PC-3 (cell line): ENCODE measurements around the gene ELOVL3.

ENCODE experiments used
- EZH2phosphoT487 ChIP-seq: fragments of 300-600 bp; sonication (generic); IDR thresholded peaks from 2 replicates; pipeline ENCODE4 v1.6.1; 2018; ENCODE audit warnings: mild to moderate bottlenecking, antibody characterized with exemption, low read length, borderline replicate concordance
- TF ChIP-seq, protein P1 (sequence below): fragments of 300-600 bp; sonication (generic); conservative IDR thresholded peaks from 2 replicates; pipeline ENCODE4 v1.5.1; 2017; ENCODE audit warnings: antibody characterized with exemption, low read depth, mild to moderate bottlenecking, low read length

DNA sequence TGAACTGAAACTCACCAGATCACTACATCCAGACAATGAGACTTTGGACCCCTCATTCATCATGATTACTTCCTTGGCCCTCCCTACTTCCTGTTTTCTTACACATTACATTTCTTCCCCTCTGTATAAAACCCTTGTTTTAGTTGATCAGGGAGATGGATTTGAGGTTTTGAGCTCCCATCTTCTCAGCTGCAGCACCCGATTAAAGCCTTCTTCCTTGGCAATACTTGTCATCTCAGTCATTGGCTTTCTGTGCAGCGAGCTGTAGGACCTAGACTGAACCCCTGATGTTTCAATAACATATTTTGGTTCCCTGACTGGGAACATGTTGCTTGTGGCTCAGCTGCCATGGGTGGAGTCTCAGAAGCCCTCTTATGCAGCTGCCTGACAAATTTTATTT, 40.8 kb upstream of the ELOVL3 start:
- TF ChIP-seq, protein P1, sequence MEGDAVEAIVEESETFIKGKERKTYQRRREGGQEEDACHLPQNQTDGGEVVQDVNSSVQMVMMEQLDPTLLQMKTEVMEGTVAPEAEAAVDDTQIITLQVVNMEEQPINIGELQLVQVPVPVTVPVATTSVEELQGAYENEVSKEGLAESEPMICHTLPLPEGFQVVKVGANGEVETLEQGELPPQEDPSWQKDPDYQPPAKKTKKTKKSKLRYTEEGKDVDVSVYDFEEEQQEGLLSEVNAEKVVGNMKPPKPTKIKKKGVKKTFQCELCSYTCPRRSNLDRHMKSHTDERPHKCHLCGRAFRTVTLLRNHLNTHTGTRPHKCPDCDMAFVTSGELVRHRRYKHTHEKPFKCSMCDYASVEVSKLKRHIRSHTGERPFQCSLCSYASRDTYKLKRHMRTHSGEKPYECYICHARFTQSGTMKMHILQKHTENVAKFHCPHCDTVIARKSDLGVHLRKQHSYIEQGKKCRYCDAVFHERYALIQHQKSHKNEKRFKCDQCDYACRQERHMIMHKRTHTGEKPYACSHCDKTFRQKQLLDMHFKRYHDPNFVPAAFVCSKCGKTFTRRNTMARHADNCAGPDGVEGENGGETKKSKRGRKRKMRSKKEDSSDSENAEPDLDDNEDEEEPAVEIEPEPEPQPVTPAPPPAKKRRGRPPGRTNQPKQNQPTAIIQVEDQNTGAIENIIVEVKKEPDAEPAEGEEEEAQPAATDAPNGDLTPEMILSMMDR: no peak
- TF ChIP-seq EZH2phosphoT487: no peak
